Right atrium auricular region (tissue), 2 donors: ENCODE results near the gene FSCN2. TPM values are rescaled to one million over a fixed set of nuclear protein-coding genes. Genes with fewer than 3 reads are reported as not detected.
A peak's percentile ranks its signal among the peaks of the same experiment; 100 is the strongest.

Experiments
- DNase-seq: peaks from one replicate; pipeline ENCODE4 v3.0.0-alpha.2; 2019; ENCODE audit warnings: low spot score
- H3K27ac ChIP-seq, 2 donors: fragments of 200-600 bp; sonication (generic); 1 replicate in 1 of 2; 2 replicates in 1 of 2; pipeline ENCODE4 v1.5.1; 2016 to 2019
- H3K27me3 ChIP-seq, 2 donors: fragments of 200-600 bp; sonication (generic); one replicate each; pipeline versions ENCODE4 v1.5.1 to v1.6.0; 2017 to 2019
- H3K36me3 ChIP-seq: fragments of 200-600 bp; sonication (generic); one replicate; pipeline ENCODE4 v1.5.1; 2016
- H3K4me1 ChIP-seq, 2 donors: fragments of 200-600 bp; sonication (generic); one replicate each; pipeline versions ENCODE4 v1.5.1 to v1.6.0; 2017 to 2019
- H3K4me3 ChIP-seq, 2 donors: fragments of 200-600 bp; sonication (generic); 1 replicate in 1 of 2; 2 replicates in 1 of 2; pipeline ENCODE4 v1.5.1; 2017 to 2019; ENCODE audit warnings: mild to moderate bottlenecking in 1 of 2, moderate library complexity in 1 of 2
- H3K9me3 ChIP-seq, 2 donors: fragments of 200-600 bp; sonication (generic); one replicate each; pipeline ENCODE4 v1.5.1; 2019
- total RNA-seq, 2 donors: library from RNA; depleted of rRNA; stranded (reverse); fragments of >200 nt; gene quantifications; one replicate each; pipeline ENCODE4 v1.1.0, GENCODE V29; 2016
- TF ChIP-seq, protein P1 (sequence below), 2 donors: fragments of 200-600 bp; sonication (generic); IDR thresholded peaks; one replicate each; pipeline ENCODE4 v1.5.1; 2019; ENCODE audit warnings: antibody characterized with exemption in 2 of 2

The FSCN2 gene
- total RNA-seq, 2 donors from 2014 or later = 0.63 to 0.74 TPM

DNA sequence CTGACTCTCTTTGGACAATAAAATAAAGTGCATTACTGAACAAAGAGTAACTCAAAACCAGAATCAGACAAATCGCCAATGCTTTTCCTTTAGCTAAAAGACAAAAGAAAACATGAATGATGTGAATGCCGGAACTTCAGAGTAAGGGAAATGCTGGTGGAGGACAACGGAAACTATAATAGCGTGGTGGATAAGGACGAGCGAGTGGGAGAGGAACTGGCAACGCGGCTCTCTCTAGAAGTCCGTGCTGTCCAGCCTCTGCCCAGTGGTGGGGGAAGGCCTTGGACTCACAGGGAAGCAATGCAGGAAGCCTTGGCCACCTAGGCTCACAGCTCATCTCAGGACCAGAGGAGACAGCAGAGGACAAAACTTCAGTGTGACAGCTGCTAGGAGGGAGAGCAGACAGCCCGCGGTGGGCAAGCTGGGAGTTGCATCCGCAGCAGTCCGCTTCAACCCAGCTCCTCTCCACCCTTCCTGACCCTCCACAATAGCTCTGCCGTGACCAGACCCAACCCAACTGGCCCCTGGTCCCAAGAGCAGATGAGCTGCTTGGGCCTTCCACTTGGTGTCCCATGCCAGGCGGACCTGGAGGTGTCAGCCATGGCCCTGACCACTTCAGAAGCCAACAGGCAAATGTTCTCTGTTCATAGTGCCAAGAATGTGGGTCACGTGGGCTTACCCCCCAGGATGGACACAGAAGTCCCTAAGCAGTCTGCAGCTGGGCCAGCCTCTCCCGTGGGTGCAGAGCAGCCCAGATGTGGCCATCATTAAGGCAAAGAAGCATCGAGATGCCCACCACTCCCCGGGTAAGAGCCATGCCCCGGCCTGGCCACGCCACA, 29.3 kb downstream of the FSCN2 start:
- H3K27ac ChIP-seq = peak overlapping the region; percentile 71 to 78
- no peaks in the 10 kb centered on the region for H3K9me3 ChIP-seq
- TF ChIP-seq, protein P1, sequence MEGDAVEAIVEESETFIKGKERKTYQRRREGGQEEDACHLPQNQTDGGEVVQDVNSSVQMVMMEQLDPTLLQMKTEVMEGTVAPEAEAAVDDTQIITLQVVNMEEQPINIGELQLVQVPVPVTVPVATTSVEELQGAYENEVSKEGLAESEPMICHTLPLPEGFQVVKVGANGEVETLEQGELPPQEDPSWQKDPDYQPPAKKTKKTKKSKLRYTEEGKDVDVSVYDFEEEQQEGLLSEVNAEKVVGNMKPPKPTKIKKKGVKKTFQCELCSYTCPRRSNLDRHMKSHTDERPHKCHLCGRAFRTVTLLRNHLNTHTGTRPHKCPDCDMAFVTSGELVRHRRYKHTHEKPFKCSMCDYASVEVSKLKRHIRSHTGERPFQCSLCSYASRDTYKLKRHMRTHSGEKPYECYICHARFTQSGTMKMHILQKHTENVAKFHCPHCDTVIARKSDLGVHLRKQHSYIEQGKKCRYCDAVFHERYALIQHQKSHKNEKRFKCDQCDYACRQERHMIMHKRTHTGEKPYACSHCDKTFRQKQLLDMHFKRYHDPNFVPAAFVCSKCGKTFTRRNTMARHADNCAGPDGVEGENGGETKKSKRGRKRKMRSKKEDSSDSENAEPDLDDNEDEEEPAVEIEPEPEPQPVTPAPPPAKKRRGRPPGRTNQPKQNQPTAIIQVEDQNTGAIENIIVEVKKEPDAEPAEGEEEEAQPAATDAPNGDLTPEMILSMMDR (IDR thresholded peaks at IDR 0.05) = no peak
- H3K36me3 ChIP-seq = peaks cover 45% of the 10 kb centered on the region
- no peak for DNase-seq
- H3K4me3 ChIP-seq = no peak overlapping the region
- peaks cover 0 to 56% of the 10 kb centered on the region in 2 donors for H3K4me1 ChIP-seq
- H3K27me3 ChIP-seq = no peaks in the 10 kb centered on the region

DNA sequence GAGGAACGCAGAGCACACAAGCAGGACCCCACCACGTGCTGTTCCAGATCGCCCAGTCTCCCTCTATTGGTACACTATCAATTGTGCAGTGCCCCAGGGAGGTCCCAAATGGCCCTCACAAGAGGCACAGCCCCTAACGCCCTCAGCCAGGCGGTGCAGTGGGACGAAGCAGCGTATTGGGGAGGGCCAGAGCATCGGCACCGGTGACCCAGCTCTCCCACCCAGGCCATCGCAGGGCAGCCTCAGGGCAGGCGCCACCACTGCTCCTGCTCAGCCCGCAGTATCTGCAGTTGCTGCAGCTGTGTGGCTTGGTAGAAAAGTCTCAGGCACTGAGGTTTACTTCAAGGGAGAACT, 29.9 kb downstream of the FSCN2 start:
- DNase-seq = no peak
- Histone ChIP-seq H3K27me3 (no peaks in the 10 kb centered on the region), H3K4me1 (peaks cover 0 to 51% of the 10 kb centered on the region in 2 donors), H3K9me3 (no peaks in the 10 kb centered on the region), H3K4me3 (no peak overlapping the region), H3K36me3 (peaks cover 51% of the 10 kb centered on the region), H3K27ac (peak overlapping the region; percentile 71 to 78)
- TF ChIP-seq, protein P1 (IDR thresholded peaks at IDR 0.05) = no peak

DNA sequence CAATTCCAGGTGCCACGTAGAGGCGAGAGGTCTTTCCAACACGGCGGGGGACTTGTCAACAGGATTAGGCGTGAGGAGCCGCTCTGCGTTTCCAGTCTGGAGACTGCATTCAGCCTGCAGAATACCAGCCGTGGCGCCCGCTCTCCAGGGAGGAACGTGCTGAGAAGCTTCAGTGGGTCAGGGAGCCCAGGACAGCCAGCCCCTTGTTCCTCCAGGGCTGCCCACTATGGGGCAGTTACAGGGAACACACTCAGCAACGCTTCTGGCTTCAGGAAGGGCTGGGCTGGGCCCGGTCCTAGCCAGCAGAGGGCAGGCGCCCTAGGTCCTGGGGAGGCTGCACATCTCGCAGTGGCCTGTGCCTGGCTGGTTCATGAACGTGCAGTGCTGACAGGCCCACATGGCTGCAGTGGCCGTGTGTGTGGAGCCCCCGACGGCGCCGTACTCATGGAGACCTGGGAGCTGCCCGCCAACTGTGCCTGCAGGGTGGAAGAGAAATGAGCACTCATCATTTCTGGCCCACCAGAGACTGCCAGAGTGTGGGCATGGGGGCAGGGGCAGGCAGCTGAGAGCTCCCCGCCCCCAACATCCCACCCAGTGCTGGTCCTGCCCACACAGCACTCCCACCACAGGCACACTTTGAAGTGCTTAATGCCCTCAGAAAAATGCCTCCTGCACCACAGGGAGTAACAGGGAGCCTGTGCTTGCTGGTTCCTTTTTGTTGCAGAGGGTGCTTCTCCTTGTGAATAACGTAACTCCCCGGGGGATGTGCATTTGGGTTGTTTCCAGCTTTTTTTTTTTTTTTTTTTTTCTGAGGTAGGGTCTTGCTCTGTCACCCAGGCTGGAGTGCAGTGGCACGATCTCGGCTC, 31.0 kb downstream of the FSCN2 start:
- no peak overlapping the region for H3K4me3 ChIP-seq
- DNase-seq = no peak
- H3K36me3 ChIP-seq = peaks cover 62% of the 10 kb centered on the region

DNA sequence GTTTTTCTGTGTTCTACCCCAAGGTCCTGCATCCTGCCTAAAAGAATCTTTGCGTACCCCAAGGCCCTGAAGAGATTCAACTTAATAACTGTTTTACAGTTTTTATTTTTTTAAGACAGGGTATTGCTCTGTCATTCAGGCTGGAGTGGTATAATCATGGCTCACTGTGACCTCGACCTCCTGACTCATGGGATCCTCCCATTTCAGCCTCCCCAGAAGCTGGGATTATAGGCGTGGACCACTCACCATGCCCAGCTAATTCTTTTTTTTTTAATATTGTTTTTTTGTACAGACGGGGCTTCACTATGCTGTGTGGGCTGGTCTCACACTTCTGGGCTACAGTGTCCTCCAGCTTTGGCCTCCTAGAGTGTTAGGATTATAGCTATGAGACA, 33.3 kb downstream of the FSCN2 start:
- Histone ChIP-seq H3K9me3 (no peaks in the 10 kb centered on the region), H3K27me3 (no peaks in the 10 kb centered on the region), H3K27ac (no peak overlapping the region), H3K4me3 (no peak overlapping the region), H3K4me1 (peaks cover 0 to 40% of the 10 kb centered on the region in 2 donors), H3K36me3 (peaks cover 77% of the 10 kb centered on the region)
- TF ChIP-seq, protein P1 (IDR thresholded peaks at IDR 0.05) = no peak
- no peak for DNase-seq

More for the DNA sequence above, 31.0 kb downstream of the FSCN2 start:
- no peak overlapping the region for H3K27ac ChIP-seq
- TF ChIP-seq, protein P1 (IDR thresholded peaks at IDR 0.05) = peak in 1 of 2 donors; percentile 53
- H3K27me3 ChIP-seq = no peaks in the 10 kb centered on the region
- no peaks in the 10 kb centered on the region for H3K9me3 ChIP-seq
- H3K4me1 ChIP-seq = peaks cover 0 to 40% of the 10 kb centered on the region in 2 donors

DNA sequence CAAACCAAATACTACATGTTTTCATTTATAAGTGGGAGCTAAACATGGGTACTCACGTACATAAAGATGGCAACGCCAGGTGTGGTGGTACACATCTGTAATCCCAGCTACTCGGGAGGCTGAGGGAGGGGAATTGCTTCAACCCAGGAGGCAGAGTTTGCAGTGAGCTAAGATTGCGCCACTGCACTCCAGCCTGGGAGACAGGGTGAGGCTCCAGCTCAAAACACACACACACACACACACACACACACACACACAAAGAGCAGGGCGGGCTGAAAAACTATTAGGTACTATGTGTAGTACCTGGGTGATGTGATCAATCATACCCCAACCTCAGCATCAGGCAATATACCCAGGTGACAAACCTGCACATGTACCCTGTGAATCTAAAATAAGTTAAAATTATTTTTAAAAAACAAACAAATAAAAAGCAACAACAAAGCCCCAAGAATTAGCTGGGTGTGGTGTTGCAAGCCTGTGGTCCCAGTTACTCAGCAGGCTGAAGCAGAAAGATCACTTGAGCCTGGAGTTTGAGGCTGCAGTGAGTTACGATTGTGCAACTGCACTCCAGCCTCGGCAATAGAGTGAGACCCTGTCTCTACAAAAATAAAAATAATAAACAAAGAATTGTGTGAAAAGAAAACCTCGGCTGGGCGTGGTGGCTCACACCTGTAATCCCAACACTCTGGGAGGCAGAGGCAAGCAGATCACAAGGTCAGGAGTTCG, 35.8 kb downstream of the FSCN2 start:
- Histone ChIP-seq H3K9me3 (no peaks in the 10 kb centered on the region), H3K4me3 (no peak overlapping the region), H3K4me1 (peaks cover 0 to 34% of the 10 kb centered on the region in 2 donors), H3K27me3 (no peaks in the 10 kb centered on the region), H3K36me3 (peaks cover 83% of the 10 kb centered on the region), H3K27ac (no peak overlapping the region)
- no peak for DNase-seq
- TF ChIP-seq, protein P1 (IDR thresholded peaks at IDR 0.05) = no peak
